GM11168 (cell line): ENCODE data around the gene ASTN1.

ENCODE experiments used
- in situ Hi-C: fragments of 300-500 bp; cut with MboI; formaldehyde crosslinking; loops from one replicate; pipeline ENCODE4 v1.12.0; 2022; ENCODE audit warnings: low sequenced_read_pairs; ENCODE audit not compliant: unreplicated experiment

Gene ASTN1

DNA sequence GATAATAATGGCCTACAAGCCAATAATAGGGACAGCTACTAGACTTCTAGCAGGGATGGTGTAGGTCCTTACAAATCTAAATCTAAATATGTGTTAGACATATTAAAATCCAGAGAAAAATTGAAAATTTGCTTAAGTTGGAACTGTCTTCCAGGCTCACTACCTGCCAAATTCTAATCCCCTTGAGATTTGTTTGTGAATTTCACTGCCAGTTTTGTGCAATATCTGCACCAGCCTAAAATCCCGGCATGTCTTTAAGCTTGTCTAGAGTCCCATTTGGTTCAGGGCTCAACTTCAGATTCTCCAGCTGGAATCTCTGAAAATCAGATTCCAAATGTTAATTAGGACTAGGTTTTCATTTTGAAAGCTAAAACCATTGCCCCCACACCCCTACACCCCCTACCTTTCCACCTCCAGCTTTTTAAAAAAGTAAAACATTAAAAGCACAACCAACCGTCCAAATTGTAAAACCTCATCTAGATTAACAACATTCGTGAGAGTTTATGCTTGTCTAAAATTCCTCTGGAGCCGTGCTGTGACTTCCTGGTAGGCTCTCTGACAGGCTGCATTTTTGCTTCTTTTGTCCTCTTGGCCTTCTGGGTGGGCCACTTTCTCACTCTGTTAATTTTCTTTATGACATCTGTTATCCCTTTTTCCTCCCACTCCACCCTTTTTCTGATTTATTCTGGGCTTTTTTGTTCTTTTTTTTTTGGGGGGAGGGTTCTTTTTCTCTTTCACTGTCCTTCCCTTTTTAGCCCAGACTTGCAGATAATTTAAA is 352.8 kb downstream of the ASTN1 start:
- in situ Hi-C loops, result no loop called here

DNA sequence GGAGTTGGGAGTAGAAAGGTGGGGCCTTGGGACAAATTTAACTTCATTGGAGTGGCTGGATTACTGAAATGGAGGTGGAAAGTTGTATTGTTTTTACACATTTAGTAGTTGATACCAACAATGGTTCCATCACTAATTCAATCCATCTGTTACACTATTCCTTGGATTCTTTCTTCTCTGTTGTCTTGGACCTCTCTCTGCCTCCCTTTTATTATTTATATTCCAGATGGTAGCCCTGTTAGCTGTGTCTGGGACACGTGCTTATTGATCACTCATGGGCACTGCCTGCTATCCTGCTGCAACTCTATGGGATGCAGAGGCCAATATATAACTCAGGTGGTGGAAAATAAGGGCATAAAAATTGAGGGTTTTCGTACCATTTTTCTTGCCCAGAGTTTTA is 355.2 kb downstream of the ASTN1 start:
- in situ Hi-C loops, result no loop called here
